DND-41 (cell line): ENCODE data around the gene IL12RB2.

Experiments used
- ATAC-seq: fragments of 200-7000 bp; cut with Tn5 transposase; 3 replicates; pipeline ENCODE4 v1.9.1; 2021; ENCODE audit warnings: low read depth; ENCODE audit not compliant: insufficient read depth
- DNase-seq: peaks from one replicate; pipeline ENCODE4 v3.0.0-alpha.2; 2020
- H2AFZ ChIP-seq: 2 replicates; pipeline ENCODE4 v1.6.0; 2012; ENCODE audit warnings: low read depth, low read length
- H3K27ac ChIP-seq: 2 replicates; pipeline ENCODE4 v1.5.1; 2012; ENCODE audit warnings: low read length, inconsistent platforms
- H3K27me3 ChIP-seq: fragments of 200-600 bp; sonication (generic); 2 replicates; pipeline ENCODE4 v1.6.0; 2012; ENCODE audit warnings: low read length, mild to moderate bottlenecking, inconsistent platforms; ENCODE audit not compliant: insufficient read depth, poor library complexity
- H3K36me3 ChIP-seq: 2 replicates; pipeline ENCODE4 v1.5.1; 2012; ENCODE audit warnings: low read length, inconsistent platforms; ENCODE audit not compliant: insufficient read depth
- H3K4me1 ChIP-seq: 2 replicates; pipeline ENCODE4 v1.5.1; 2012; ENCODE audit warnings: mild to moderate bottlenecking, low read length; ENCODE audit not compliant: insufficient read depth
- H3K4me2 ChIP-seq: 2 replicates; pipeline ENCODE4 v1.6.0; 2012; ENCODE audit warnings: mild to moderate bottlenecking, moderate library complexity, low read length, inconsistent platforms; ENCODE audit not compliant: insufficient read depth
- H3K4me3 ChIP-seq, 2 experiments: fragments of 200-600 bp in 1 of 2; shearing (Covaris generic) in 1 of 2; 2 replicates each; pipeline ENCODE4 v1.5.1; 2012 to 2016; ENCODE audit warnings: inconsistent platforms in 2 of 2, low read length in 2 of 2, mild to moderate bottlenecking in 2 of 2, low read depth in 1 of 2, moderate library complexity in 1 of 2
- H3K79me2 ChIP-seq: 2 replicates; pipeline ENCODE4 v1.6.0; 2012; ENCODE audit warnings: low read length, inconsistent platforms; ENCODE audit not compliant: insufficient read depth
- H3K9ac ChIP-seq: 2 replicates; pipeline ENCODE4 v1.6.0; 2012; ENCODE audit warnings: low read depth, mild to moderate bottlenecking, inconsistent platforms, low read length, moderate library complexity
- H3K9me3 ChIP-seq: 2 replicates; pipeline ENCODE4 v1.5.1; 2012; ENCODE audit warnings: low read length, moderate library complexity, mild to moderate bottlenecking, inconsistent platforms; ENCODE audit not compliant: insufficient read depth, severe bottlenecking
- H4K20me1 ChIP-seq: 2 replicates; pipeline ENCODE4 v1.6.0; 2012; ENCODE audit warnings: low read length; ENCODE audit not compliant: insufficient read depth
- EZH2 ChIP-seq: IDR thresholded peaks from 3 replicates; pipeline ENCODE4 v1.6.1; 2012; ENCODE audit warnings: borderline replicate concordance, low read depth, mild to moderate bottlenecking, moderate library complexity, low read length, inconsistent platforms; ENCODE audit not compliant: severe bottlenecking
- TF ChIP-seq, protein P1 (sequence below): IDR thresholded peaks from 2 replicates; pipeline ENCODE4 v1.5.1; 2012; ENCODE audit warnings: borderline replicate concordance, low read length, moderate library complexity, mild to moderate bottlenecking; ENCODE audit not compliant: poor library complexity, severe bottlenecking; ENCODE audit errors: extremely low read depth

IL12RB2 gene

DNA sequence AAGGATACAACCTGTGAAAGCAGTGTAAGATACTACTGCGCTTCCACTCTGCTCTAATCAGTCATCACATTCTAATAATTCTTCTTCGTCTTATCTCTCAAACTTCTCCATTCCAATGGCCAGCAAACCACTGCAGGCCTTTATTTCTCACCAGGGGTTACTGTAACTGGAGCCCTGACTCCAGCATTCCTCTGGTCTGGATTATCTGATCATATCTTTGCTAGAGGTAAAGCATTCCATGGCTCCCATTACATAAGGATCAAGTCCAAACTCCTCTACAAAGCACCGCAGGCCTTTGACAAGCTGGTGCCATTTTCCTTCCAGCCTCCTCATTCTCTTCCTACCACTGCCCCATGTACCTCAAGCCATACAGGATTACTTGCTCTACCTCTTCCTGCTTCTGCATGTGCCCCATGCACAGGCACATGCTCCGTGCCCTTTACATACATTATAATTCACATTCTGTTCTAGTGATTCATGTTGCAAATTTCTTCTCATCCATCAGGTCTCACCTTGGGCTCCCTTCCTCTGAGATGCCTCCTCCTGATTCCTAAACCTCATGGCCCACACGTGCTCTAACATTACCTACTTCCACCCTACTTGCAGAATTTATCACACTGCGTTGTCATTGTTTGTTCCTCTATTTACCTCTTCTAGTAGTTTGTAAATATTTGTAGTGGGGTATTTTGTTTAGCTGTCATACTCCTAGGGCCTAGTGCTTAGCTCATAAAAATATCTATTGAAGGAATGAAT, 131.8 kb downstream of the IL12RB2 start:
- no peak overlapping the region for H3K4me2 ChIP-seq
- no peak overlapping the region for H3K9ac ChIP-seq
- ATAC-seq (no peak), DNase-seq (no peak)
- H3K4me1 ChIP-seq, result peaks cover 9% of the 10 kb centered on the region
- H2AFZ ChIP-seq, result no peak overlapping the region
- H3K4me3 ChIP-seq, result no peak overlapping the region
- no peaks in the 10 kb centered on the region for H3K9me3 ChIP-seq
- H3K27me3 ChIP-seq, result no peaks in the 10 kb centered on the region
- no peaks in the 10 kb centered on the region for H4K20me1 ChIP-seq
- no peak for TF ChIP-seq EZH2
- TF ChIP-seq, protein P1, sequence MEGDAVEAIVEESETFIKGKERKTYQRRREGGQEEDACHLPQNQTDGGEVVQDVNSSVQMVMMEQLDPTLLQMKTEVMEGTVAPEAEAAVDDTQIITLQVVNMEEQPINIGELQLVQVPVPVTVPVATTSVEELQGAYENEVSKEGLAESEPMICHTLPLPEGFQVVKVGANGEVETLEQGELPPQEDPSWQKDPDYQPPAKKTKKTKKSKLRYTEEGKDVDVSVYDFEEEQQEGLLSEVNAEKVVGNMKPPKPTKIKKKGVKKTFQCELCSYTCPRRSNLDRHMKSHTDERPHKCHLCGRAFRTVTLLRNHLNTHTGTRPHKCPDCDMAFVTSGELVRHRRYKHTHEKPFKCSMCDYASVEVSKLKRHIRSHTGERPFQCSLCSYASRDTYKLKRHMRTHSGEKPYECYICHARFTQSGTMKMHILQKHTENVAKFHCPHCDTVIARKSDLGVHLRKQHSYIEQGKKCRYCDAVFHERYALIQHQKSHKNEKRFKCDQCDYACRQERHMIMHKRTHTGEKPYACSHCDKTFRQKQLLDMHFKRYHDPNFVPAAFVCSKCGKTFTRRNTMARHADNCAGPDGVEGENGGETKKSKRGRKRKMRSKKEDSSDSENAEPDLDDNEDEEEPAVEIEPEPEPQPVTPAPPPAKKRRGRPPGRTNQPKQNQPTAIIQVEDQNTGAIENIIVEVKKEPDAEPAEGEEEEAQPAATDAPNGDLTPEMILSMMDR, result no peak
- H3K36me3 ChIP-seq, result no peaks in the 10 kb centered on the region
- no peak overlapping the region for H3K27ac ChIP-seq
- H3K79me2 ChIP-seq, result no peaks in the 10 kb centered on the region

DNA sequence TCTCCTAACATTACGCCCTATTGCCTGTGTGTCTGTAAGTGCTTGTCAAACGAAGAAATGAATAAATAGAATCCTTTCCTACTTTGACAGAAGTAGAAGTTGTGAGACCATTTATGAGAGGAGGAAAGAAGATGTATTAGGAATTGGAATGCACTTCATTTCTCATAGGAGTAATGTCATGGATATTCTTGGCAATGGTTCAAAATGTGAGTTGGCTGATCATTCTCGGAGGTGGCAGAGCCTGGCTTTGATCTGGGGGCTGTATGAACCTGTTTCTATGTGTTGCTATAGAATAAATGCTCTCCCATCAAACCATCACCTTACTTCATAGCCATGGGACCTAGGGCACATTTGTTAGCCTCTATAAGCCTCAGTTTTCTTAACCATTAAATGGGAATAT, 132.7 kb downstream of the IL12RB2 start:
- H3K27me3 ChIP-seq, result no peaks in the 10 kb centered on the region
- no peak overlapping the region for H3K4me2 ChIP-seq
- H3K36me3 ChIP-seq, result no peaks in the 10 kb centered on the region
- H3K4me1 ChIP-seq, result peaks cover 9% of the 10 kb centered on the region
- H3K9me3 ChIP-seq, result no peaks in the 10 kb centered on the region
- ATAC-seq (no peak), DNase-seq (no peak)
- no peak overlapping the region for H3K4me3 ChIP-seq
- no peak overlapping the region for H2AFZ ChIP-seq
- H3K9ac ChIP-seq, result no peak overlapping the region
- no peaks in the 10 kb centered on the region for H4K20me1 ChIP-seq
- TF ChIP-seq, protein P1, result no peak
- TF ChIP-seq EZH2, result no peak
- no peak overlapping the region for H3K27ac ChIP-seq
- no peaks in the 10 kb centered on the region for H3K79me2 ChIP-seq

DNA sequence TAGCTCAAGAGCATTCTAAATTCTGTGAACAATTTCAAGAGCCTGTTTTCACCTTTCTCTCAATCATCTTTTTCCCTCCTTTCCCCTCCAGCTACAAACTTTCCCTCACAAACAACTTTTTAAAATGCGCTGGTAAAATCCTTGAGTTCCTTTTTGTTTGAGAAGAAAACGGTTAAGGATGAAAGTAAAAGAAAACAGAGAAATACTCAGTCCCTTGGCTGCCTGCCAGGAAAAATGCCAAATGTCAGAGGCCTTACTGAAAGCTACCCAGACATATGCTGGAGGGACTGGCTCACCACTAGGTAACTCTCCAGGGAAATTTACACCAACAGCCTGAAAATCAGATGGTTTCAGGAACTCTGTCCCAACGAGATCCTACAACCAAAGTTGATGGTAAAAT, 133.5 kb downstream of the IL12RB2 start:
- Histone ChIP-seq H3K9ac (peak overlapping the region; percentile 7; the same call in 1 of the 2 replicates), H3K9me3 (no peaks in the 10 kb centered on the region), H3K4me1 (peaks cover 9% of the 10 kb centered on the region), H3K27me3 (no peaks in the 10 kb centered on the region), H3K79me2 (no peaks in the 10 kb centered on the region), H2AFZ (no peak overlapping the region), H3K4me2 (peak overlapping the region; percentile 19; the same call in 1 of the 2 replicates), H4K20me1 (no peaks in the 10 kb centered on the region), H3K27ac (peak overlapping the region; percentile 39; the same call in 1 of the 2 replicates), H3K4me3 (no peak overlapping the region), H3K36me3 (no peaks in the 10 kb centered on the region)
- ATAC-seq (peak; percentile 62; the same call in 1 of the 3 replicates), DNase-seq (peak; percentile 49)
- TF ChIP-seq, protein P1, result no peak
- TF ChIP-seq EZH2, result no peak
